Measurements from ENCODE around the gene NR4A3.

DNA sequence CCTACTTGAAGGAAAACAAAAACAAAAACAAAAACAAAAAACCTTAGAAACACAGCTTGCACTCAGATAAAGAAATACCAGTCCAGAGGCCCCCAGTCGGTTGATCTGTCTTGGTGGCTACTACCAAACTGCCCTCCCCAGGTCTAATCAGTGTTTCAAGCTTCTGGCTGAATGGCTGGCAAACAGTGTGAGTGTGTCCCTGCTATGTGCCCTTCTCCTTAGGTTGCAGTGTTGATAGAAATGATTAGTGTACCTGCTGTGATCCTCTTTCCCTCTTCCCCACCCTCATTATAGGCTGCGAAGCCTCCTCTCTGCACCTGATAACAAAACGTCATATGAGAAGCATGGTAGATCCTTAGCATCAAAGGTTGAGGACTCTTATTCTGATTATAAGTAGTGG, 12.8 kb downstream of the NR4A3 start:
- TF ChIP-seq, protein P1, sequence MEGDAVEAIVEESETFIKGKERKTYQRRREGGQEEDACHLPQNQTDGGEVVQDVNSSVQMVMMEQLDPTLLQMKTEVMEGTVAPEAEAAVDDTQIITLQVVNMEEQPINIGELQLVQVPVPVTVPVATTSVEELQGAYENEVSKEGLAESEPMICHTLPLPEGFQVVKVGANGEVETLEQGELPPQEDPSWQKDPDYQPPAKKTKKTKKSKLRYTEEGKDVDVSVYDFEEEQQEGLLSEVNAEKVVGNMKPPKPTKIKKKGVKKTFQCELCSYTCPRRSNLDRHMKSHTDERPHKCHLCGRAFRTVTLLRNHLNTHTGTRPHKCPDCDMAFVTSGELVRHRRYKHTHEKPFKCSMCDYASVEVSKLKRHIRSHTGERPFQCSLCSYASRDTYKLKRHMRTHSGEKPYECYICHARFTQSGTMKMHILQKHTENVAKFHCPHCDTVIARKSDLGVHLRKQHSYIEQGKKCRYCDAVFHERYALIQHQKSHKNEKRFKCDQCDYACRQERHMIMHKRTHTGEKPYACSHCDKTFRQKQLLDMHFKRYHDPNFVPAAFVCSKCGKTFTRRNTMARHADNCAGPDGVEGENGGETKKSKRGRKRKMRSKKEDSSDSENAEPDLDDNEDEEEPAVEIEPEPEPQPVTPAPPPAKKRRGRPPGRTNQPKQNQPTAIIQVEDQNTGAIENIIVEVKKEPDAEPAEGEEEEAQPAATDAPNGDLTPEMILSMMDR (IDR thresholded peaks at IDR 0.05), result no peak
- TF ChIP-seq TAF1 (IDR thresholded peaks at IDR 0.05; ENCODE audit: borderline replicate concordance, low read depth, low read length), result no peak
- no peak for TF ChIP-seq POLR2AphosphoS5 (IDR thresholded peaks at IDR 0.05; ENCODE audit: low read depth, low read length)
- TF ChIP-seq, protein P2, sequence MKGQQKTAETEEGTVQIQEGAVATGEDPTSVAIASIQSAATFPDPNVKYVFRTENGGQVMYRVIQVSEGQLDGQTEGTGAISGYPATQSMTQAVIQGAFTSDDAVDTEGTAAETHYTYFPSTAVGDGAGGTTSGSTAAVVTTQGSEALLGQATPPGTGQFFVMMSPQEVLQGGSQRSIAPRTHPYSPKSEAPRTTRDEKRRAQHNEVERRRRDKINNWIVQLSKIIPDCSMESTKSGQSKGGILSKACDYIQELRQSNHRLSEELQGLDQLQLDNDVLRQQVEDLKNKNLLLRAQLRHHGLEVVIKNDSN (IDR thresholded peaks at IDR 0.05; ENCODE audit: borderline replicate concordance, low read depth), result no peak
